Putamen (tissue), 1 donor: ENCODE measurements around the gene CDYL.

Experiments used
- DNase-seq: peaks from one replicate; pipeline ENCODE4 v3.0.0-alpha.2; 2016; ENCODE audit warnings: low spot score

The CDYL gene

DNA sequence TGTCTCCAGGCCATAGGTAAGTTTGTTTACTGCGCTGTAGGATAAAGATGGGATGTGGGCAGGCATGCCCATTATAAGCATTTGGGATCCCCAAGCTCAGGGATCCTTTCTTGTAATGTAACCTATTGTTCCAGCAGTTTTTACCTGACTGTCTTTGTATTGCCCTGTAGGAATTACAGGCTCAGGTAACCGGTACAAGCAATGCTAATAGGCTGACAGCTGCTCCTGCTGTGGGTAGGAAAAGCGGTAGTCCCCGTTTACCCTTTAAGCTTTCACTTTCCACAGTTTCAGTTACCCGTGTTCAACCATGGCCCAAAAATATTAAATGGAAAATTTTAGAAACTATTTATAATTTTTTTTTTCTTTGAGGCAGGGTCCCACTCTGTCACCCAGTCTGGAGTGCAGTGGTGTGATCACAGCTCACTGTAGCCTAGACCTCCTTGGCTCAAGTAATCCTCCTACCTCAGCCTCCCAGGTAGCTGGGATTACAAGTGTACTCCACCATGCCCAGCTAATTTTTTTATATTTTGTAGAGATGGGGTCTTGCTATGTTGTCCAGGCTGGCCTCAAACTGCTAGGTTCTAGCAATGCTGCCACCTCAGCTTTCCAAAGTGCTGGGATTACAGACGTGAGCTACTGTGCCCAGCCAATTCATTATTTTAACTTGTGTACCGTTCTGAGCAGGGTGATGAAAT lies 108.6 kb downstream of the CDYL start:
- no peak for DNase-seq

DNA sequence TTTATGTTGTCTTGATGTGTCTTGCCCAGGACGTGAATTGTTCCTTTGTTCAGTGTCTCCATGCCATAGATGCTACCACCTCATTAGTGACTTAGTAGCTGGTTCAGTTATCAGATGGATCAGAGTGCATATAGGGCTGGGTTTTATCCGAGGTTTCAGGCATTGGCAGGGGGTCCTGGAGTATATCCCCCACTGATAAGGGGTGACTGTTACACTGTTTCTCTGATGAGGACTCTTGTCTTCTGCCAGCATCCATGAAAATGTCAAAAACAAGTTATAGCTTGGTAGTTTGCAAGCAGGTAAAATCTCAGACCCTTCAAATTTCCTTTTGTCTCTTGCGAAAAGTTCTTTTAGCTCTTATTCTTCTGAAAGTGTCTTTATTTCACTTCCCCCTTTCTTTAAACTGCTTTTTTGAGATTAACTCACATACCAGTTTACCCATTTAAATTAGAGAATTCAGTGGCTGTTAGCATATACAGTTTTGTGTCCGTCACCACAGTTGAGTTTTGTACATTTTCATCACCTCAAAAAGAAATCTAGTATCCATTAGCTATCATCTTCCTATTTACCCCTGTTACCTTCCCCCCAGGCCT lies 109.2 kb downstream of the CDYL start:
- DNase-seq = no peak

DNA sequence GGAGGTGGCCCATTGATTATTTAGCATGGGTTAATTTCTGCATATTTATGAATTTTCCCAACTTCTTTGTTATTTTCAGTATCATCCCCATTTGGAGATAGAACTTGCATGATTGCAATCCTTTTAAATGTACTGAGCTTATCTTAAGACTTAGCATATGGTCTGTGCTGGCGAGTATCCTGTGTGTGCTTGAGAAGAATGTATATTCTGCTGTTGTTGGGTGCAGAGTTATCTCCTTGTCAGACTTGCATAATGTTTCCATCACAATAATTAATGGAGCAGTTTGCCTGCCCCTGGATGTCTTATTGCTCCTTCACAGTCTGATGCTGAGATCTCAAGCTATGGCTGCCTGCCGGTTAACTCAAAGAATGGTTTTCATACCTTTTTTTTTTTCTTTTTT lies 112.6 kb downstream of the CDYL start:
- DNase-seq = no peak

DNA sequence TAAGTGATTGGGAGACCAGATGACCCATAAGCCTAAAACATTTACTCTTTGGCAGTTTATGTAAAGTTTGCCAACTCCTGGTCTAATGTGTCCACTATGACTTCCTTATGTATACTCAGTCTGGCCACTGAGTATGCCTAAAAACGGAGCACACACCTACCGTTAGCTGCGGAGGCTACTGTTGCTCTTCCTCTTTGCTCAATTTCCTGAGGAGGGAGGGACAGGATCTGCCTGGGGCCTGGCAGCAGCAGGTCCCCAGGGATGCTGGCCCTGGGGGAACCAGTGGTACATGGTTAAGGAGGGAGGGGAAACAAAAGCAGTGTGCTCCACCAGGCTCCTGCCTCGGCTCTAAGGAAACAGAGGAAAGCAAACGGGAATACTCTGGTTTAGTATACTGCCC lies 113.5 kb downstream of the CDYL start:
- no peak for DNase-seq

DNA sequence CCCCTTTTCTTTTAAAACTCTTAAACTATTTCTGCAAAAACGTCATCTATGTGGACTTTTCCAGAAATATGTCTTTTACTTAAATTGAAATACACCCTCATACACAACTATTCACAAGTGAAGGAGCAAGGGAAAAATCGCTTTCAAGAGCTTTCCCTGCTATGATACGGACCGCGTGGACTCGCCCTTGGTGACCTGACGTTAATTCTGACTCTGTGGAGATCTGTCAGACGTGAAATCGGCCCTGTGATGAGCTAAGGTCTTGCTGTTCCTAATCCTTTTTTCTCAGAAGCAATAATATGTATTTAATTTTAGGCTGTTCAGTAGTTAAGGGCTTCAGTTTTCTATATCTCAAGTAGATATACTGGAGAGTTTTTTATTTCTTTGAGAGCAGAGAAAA lies 114.0 kb downstream of the CDYL start:
- DNase-seq = no peak

DNA sequence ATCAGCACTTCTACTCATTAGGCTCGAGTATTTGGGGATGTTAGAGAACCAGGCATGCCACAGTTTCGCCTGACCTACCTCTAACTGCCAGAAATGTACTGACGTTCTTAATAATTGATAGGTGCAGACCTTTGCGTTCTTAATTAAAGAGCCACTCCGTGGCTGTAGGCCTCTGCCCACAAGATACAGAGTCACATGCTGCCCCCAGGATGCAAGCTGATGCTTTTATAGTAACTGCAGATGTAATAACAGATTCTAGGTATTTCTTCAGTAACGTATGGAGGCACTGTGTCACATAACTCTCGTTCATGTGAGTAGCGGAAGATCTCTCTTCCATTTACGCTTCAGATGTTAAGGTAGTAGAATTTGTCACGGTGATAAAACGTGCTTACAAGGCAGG lies 114.4 kb downstream of the CDYL start:
- DNase-seq = no peak

DNA sequence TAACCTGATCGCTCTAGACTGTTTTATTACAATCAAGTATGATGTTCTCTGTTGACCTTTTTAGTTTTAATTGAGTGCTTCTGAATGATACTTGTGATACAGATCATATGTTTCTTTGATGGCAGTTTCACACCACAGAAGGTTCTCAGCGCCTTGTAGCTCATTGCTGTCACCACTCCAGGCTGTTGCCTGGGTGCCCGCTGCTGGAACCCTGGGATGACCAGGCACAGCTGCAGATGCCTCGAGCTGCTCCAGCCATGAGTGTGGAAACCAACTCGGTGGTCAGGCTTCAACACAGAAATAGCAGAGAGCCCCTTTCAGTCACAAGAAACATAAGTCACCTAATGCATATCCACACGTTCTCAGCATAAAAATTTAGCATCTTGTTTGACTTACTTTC lies 114.9 kb downstream of the CDYL start:
- DNase-seq = no peak

DNA sequence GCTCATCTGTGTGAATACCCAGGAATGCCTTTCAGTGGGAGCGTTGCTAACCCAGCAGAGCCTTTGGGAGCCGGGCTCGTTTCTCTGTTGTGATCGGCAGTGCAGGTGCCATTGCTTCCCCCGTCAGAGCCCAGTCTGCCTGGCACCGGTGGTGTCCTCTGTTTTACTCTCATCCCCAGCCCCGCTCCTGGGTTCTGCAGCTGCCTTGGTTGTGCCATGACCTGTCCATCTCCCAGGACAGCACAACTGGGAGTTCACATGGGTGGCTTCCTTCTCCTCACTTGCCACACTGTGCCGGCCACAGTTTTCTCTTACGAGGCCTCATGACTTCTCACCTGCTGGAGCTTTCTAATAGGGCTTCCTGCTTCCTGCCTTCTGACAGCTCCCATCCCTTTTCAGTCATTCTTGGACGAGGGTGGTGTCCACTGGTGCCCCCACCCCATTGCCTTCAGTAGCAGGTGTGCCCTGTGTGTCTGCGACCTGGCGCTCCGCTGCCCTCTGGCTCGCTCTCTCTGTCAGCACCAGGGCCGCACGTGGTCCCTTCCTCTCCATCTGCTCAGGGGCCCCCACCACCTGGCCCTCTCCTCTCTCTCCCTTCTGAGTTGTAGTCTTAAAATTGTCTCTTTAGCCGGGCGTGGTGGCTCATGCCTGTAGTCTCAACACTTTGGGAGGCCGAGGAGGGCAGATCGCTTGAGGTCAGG lies 116.7 kb downstream of the CDYL start:
- no peak for DNase-seq

DNA sequence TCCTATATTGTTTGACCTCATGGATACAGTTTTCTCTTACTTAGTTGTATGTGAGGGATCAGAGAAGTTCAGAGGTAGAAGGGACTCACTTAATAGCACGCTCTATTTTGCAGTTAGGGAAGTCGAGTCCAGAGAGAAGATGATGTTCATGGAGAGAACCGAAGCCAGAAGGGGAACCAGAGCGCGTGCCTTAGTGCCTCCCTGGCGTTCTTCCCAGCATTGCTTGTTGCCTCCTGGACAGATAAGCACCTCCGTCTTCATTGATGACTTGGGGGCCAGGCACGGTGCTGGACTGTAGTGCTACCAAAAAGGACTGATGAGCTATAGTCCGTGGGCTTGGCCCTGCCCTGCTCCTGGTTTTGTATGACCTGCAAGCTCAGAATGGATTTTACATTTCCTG lies 117.8 kb downstream of the CDYL start:
- DNase-seq = no peak

DNA sequence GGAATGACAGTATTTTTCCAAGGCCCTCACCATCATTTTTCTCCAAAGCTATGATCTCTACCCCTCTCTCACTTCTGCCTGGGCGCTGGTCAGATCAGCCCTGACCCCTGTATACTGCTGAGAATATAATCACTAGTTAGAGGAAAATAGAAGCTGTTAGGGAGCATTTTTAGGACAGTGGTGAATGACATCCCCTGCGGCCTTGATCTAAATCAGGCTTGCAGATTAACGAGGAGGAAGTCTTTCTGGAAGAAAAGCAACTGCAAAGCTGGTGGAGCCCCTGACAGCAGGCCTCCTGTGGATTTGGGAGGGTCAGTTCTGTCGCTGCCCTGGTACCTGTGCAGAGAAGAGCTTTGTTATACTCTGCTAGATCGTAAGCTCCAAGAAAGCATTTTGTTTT lies 119.8 kb downstream of the CDYL start:
- no peak for DNase-seq

DNA sequence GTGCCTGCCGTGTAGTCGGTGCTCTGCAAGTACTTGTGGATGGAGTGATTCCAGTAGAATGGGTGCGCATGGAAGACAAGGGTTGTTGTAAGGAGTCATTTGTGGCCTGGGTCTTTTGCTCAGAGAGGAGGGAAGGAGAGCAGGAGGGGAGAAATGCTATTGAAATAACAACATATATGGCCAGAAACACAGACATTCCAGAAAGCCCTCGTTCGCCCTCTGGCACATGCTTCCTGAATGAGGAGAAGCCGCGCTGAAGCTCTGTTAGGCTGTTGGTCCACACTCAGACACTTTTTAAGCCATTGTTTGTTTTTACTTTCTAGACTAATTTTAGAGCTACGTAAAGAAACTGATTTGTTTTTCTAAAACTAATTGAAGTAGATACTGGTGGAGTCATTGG lies 120.2 kb downstream of the CDYL start:
- no peak for DNase-seq

DNA sequence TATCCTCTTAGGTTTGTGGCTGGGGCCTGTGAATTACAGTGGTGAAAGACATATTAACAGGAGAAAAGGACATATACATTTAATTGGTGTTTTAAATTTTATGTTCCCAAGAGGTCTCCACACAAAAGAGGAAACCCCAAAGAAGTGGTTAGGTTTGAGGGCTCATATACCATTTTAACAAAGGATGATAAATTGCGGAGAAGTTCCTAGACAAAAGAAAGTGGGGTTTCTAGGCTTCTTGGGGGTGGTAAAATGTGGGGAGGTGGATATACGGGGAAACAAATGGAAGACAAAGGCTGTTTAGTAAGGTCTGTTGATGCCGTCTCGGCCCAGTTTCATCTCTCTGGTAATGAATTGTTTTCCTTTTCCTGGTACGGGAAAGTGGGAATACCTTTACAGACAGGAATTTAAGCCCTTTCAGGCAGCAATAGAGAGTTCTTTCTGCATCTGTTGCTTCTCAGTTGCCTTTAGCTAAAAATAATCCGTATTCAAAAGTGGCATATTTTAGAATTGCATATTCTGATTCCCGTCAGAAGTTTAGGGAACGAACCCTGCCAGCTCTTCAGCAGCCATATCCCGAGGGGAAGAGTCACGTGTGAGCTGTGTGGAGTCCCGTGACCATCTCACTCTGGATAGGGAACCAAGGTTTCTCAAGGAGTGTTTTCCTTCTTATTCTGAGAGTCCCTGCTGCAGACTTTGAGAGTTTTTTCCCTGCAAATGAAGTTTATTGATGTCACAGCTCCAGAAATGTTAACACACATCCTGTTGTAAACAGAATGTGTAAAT lies 123.2 kb downstream of the CDYL start:
- DNase-seq = no peak

DNA sequence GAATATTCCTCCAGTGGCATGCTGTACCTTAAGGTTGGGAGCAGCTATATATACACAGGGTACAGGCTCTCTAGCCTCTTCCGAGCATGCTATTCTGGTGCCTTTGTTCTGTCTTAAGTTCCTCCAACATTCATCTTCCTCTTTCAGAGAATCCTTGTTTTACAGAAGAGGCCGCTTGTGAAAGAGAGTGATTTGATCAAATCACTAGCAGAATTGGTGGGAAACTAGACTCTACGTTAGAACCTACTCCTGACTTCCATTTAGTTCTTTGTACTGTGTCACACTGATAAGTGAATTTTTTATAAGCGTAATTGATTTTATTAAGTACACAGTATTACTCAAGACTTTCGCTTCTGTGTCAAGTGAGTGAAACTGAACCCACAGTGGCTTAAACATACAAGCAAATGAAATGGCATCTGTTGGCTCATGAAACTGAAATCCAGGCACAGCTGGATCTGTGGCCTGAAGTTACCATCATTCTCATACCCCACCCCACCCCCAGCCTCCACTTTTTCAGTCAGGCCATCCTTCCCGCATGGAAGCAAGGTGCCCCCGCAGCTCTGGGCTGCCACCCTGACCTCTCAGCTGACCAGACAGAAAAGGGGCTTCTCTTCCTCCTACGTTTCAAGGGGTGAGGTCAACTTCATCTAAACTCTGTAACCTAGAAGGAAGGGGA lies 125.3 kb downstream of the CDYL start:
- no peak for DNase-seq

DNA sequence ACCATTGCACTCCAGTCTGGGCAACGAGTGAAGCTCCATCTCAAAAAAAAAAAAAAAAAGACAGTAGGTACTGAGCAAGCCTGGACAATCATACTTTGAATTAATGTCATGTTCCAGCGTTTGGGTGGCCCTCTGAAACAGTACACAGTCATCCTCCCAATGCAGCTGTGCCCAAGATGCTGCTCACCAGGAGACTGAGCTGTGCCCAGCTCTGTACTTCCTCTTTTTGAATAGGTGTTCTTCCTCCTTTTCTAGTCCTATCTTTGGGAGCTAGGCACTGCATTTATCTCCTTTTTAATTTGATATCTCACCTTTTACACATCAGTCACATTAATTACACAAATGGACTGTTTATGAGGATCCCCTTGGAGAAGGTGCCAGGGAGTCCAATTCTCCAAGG lies 126.2 kb downstream of the CDYL start:
- no peak for DNase-seq

DNA sequence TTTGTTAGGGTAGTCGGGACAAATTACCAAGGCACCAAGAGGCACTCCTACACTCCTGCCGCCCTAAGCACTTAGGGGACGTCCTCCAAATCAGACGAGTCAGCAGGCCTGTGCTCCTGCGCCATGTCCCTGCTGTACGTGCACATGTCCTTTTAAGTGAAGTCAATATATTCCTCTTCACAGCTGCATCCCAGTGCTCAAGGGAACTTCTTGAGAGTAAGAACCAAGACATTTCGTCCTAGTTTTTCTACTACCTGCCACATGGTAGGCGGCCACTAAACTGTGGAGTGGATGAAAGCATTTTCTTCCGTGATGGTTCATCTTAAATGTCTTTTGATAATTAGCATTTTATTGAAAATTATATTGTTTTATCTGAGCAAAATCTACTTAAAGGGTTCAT lies 126.9 kb downstream of the CDYL start:
- DNase-seq = no peak

DNA sequence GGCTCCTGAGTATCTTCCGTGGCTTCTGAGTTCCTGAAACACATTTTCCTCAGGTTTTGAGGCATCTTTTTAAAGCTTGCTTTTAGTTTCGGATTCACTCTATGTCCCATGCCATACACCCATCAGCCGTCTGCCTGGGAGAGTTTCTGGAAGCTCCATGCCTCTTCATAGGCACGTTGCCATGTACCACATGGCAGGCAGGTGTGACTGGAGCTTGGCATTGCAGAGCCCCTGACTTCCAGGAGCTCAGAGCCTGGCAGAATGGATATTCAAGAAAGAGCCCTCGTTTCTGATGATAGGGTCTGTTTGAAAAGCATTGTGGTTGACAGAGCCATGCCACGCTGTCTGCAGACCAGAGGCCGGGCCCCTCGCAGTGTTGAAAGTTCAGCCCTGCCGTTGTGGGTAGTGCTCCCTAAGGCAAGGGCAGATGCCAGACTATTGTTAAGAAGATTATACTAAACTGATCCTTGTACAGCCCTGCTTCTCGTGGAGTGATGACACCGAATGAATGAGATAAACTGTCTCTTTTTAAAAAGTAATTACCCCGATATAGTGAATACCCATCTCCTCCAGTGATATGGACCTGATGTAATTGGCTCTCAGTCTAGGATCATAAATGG lies 127.7 kb downstream of the CDYL start:
- no peak for DNase-seq

DNA sequence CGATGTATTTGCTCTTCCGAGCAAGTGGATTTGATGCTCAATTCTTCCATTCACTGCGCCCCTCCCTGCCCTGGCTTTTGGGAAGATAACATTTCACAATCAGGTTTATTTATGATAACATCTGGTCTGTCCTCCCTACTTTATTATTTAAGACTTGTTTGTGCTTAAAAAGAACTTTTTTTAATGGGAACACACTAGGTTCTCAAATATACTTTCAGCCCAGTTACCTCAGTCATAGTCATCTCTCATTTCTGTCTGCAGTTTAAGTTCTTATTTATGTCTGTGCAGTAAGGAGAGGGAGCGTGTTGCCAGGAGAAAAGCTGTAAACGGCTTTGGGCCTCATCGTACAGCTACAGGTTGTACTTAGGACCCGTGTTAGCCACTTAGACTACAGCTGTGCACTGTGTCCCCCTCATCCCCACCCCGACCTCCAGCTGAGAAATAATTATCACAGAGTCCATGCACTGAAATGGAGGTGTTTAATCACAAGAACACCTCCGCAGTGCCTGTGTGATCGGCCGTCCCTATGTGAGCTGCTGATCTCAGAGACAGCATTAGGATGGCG lies 128.3 kb downstream of the CDYL start:
- no peak for DNase-seq

DNA sequence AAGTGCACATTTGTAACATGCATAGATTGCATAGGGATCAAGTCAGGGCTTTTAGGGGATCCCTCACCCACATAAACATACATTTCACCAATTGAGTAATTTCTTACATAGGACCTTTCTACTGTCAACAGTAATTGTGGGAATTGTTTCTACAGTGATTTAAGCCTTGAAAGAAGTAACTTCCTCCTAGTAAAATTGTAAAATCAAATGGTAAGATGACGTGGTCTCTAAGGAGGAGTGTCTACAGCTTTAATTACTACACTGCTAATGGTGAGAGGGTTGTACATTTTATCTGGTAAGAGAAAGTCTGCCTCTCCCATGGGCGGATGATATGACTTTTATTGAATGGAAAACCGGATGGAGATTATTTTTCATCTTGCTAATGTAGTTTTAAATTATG lies 129.6 kb downstream of the CDYL start:
- no peak for DNase-seq

DNA sequence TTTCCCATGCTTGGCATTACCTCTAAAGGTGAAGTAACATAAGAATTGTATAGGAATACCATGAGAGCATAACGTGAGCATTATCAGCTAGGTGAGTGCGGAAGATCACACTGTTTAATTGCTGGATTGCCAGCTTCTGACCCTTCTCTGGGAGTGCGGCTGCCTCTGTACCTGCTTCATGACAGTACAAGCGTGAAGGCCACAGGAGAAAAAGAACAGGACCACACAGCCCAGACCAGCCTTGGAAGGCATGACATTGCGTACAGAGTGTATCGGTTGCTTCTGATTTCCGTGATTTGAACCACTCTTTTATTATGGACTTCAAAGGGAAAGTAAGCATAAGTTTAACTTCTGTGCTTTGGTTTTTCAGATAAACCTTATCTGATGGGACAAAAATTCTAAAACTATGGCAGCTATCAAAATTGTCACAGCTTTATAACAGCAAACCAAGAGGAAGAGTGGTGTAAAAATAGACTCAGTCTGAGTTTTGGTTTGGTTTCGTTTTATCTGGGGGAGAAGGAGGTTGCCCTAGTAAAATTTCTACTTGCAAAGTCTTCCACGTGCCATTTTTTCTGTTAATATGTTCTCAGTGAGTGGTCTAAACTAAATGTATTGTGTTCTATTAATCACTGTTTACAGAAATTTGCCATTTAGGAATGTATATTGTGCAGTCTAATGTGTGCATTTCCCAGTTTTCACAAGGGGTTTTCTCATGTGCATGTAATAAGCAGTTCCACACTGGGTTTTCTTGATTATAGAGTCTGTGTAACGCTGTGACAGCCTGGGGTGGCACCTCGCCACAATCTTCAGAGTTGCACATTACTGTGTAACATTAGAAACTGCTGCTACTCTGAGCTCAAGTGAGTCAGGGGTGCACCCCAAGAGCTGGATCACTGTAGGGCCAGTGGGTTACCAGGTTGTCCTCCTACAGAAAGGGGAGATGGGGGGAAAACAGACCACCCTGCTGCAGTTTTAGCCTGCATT lies 130.4 kb downstream of the CDYL start:
- DNase-seq = no peak

DNA sequence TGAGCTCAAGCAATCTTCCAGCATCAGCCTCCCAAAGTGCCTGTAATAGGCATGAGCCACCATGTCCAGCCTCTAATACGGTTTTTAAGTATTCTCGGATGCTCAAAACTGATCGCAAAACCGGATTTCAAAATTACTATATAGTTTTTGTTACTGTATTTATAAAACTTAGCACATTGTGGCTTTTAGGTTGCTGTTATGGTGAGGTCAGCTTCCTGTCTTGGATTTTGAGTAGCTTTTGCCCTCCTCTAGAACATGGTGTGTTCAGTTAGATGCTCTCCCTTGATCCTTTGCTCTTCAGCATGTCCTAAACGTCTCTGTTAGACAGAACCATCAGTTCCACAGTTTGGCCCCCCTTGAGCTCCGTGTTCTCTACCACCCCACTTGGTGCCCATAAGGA lies 131.4 kb downstream of the CDYL start:
- DNase-seq = no peak
